Measurements from ENCODE around the gene CRYBG1. TPM values are rescaled to one million over a fixed set of nuclear protein-coding genes. Genes with fewer than 3 reads are reported as not detected.

Gene CRYBG1
- total and polyA plus RNA-seq, 5 donors from 2014 or later: 16.4 to 83.8 (median 19.6) TPM

- no peaks in the 10 kb centered on the region for H3K36me3 Mint-ChIP-seq
- H3K4me1 Mint-ChIP-seq: peaks cover 19 to 39% (median 25%) of the 10 kb centered on the region in 4 donors
- peak overlapping the region; percentile 76 for H3K4me3 ChIP-seq (ENCODE audit: low read depth, low read length)
- ATAC-seq (ENCODE audit: low read depth in 2 of 2): peak; percentile 32 to 36
- no peaks in the 10 kb centered on the region for H3K27me3 ChIP-seq (ENCODE audit: control insufficient read depth, insufficient read depth, low read length)
- H3K4me1 ChIP-seq (ENCODE audit: control insufficient read depth, insufficient read depth, low read length, poor library complexity, severe bottlenecking): peaks cover 46% of the 10 kb centered on the region
- H3K4me3 Mint-ChIP-seq: peak overlapping the region; percentile 94 to 96 (median 94)
- H3K27ac ChIP-seq (ENCODE audit: insufficient read depth, low read length, poor library complexity, severe bottlenecking): no peak overlapping the region
- H3K27me3 Mint-ChIP-seq: peaks cover 4% of the 10 kb centered on the region
- H3K36me3 ChIP-seq (ENCODE audit: control insufficient read depth, insufficient read depth, low read length): no peaks in the 10 kb centered on the region
- H3K9me3 Mint-ChIP-seq: no peaks in the 10 kb centered on the region
- peak overlapping the region; percentile 38 to 97 (median 76) for H3K27ac Mint-ChIP-seq
- DNase-seq: peak; percentile 67 to 84 (median 67)
- no peaks in the 10 kb centered on the region for H3K9me3 ChIP-seq (ENCODE audit: control insufficient read depth in 2 of 2, low read length in 2 of 2)
Observed at GRCh38 chr6:106510090-106510970, 149.8 kb downstream of the CRYBG1 start.

- Mint-ChIP-seq H3K27me3 (peaks cover 4% of the 10 kb centered on the region), H3K4me1 (peaks cover 21 to 49% (median 30%) of the 10 kb centered on the region in 4 donors), H3K36me3 (no peaks in the 10 kb centered on the region), H3K27ac (peak overlapping the region; percentile 76 to 97 (median 95)), H3K9me3 (no peaks in the 10 kb centered on the region), H3K4me3 (peak overlapping the region; percentile 94 to 96 (median 94))
- peak overlapping the region; percentile 97 for H3K27ac ChIP-seq (ENCODE audit: insufficient read depth, low read length, poor library complexity, severe bottlenecking)
- DNase-seq (peak in 2 of 3 donors; percentile 39 to 42), ATAC-seq (ENCODE audit: low read depth in 2 of 2) (peak; percentile 12 to 28)
- H3K27me3 ChIP-seq (ENCODE audit: control insufficient read depth, insufficient read depth, low read length): no peaks in the 10 kb centered on the region
- peaks cover 57% of the 10 kb centered on the region for H3K4me1 ChIP-seq (ENCODE audit: control insufficient read depth, insufficient read depth, low read length, poor library complexity, severe bottlenecking)
- peak overlapping the region; percentile 76 for H3K4me3 ChIP-seq (ENCODE audit: low read depth, low read length)
- H3K9me3 ChIP-seq (ENCODE audit: control insufficient read depth in 2 of 2, low read length in 2 of 2): no peaks in the 10 kb centered on the region
- no peaks in the 10 kb centered on the region for H3K36me3 ChIP-seq (ENCODE audit: control insufficient read depth, insufficient read depth, low read length)
Observed at GRCh38 chr6:106511288-106512047, 151.0 kb downstream of the CRYBG1 start.

- ATAC-seq (ENCODE audit: low read depth in 2 of 2) (peak; percentile 78), DNase-seq (peak; percentile 74 to 88 (median 84))
- Mint-ChIP-seq H3K4me1 (peaks cover 21 to 55% (median 35%) of the 10 kb centered on the region in 4 donors), H3K9me3 (no peaks in the 10 kb centered on the region), H3K27me3 (peaks cover 4% of the 10 kb centered on the region), H3K36me3 (no peaks in the 10 kb centered on the region), H3K27ac (peak overlapping the region; percentile 96 to 97 (median 97)), H3K4me3 (peak overlapping the region; percentile 94 to 98 (median 96))
- peaks cover 63% of the 10 kb centered on the region for H3K4me1 ChIP-seq (ENCODE audit: control insufficient read depth, insufficient read depth, low read length, poor library complexity, severe bottlenecking)
- peak overlapping the region; percentile 97 for H3K27ac ChIP-seq (ENCODE audit: insufficient read depth, low read length, poor library complexity, severe bottlenecking)
- no peaks in the 10 kb centered on the region for H3K9me3 ChIP-seq (ENCODE audit: control insufficient read depth in 2 of 2, low read length in 2 of 2)
- H3K27me3 ChIP-seq (ENCODE audit: control insufficient read depth, insufficient read depth, low read length): no peaks in the 10 kb centered on the region
- H3K36me3 ChIP-seq (ENCODE audit: control insufficient read depth, insufficient read depth, low read length): no peaks in the 10 kb centered on the region
- H3K4me3 ChIP-seq (ENCODE audit: low read depth, low read length): peak overlapping the region; percentile 93
Observed at GRCh38 chr6:106512048-106512967, 151.8 kb downstream of the CRYBG1 start.

- peaks cover 21 to 61% (median 40%) of the 10 kb centered on the region in 4 donors for H3K4me1 Mint-ChIP-seq
Observed at GRCh38 chr6:106512968-106513574, 152.6 kb downstream of the CRYBG1 start.

GRCh38 chr6:106513808-106514582 is 153.5 kb downstream of the CRYBG1 start:
- no peaks in the 10 kb centered on the region for H3K36me3 Mint-ChIP-seq
- peak overlapping the region; percentile 3 to 97 (median 97) for H3K27ac Mint-ChIP-seq
- H3K9me3 Mint-ChIP-seq: no peaks in the 10 kb centered on the region
- peaks cover 4% of the 10 kb centered on the region for H3K27me3 Mint-ChIP-seq
- H3K4me3 ChIP-seq (ENCODE audit: low read depth, low read length): peak overlapping the region; percentile 93
- peak overlapping the region; percentile 94 to 98 (median 96) for H3K4me3 Mint-ChIP-seq
- peaks cover 16 to 70% (median 43%) of the 10 kb centered on the region in 4 donors for H3K4me1 Mint-ChIP-seq
- no peaks in the 10 kb centered on the region for H3K27me3 ChIP-seq (ENCODE audit: control insufficient read depth, insufficient read depth, low read length)
- no peaks in the 10 kb centered on the region for H3K9me3 ChIP-seq (ENCODE audit: control insufficient read depth in 2 of 2, low read length in 2 of 2)
- DNase-seq: peak in 1 of 3 donors; percentile 50
- peaks cover 80% of the 10 kb centered on the region for H3K4me1 ChIP-seq (ENCODE audit: control insufficient read depth, insufficient read depth, low read length, poor library complexity, severe bottlenecking)
- no peak for ATAC-seq (ENCODE audit: low read depth in 2 of 2)
- H3K36me3 ChIP-seq (ENCODE audit: control insufficient read depth, insufficient read depth, low read length): no peaks in the 10 kb centered on the region
- H3K27ac ChIP-seq (ENCODE audit: insufficient read depth, low read length, poor library complexity, severe bottlenecking): peak overlapping the region; percentile 97

More at GRCh38 chr6:106512968-106513574, 152.6 kb downstream of the CRYBG1 start:
- Mint-ChIP-seq H3K27me3 (peaks cover 4% of the 10 kb centered on the region), H3K27ac (peak overlapping the region; percentile 96 to 97 (median 97)), H3K36me3 (no peaks in the 10 kb centered on the region), H3K4me3 (peak overlapping the region; percentile 94 to 98 (median 96)), H3K9me3 (no peaks in the 10 kb centered on the region)
- DNase-seq (peak in 2 of 3 donors; percentile 37 to 61), ATAC-seq (ENCODE audit: low read depth in 2 of 2) (no peak)
- peak overlapping the region; percentile 97 for H3K27ac ChIP-seq (ENCODE audit: insufficient read depth, low read length, poor library complexity, severe bottlenecking)
- no peaks in the 10 kb centered on the region for H3K27me3 ChIP-seq (ENCODE audit: control insufficient read depth, insufficient read depth, low read length)
- no peaks in the 10 kb centered on the region for H3K9me3 ChIP-seq (ENCODE audit: control insufficient read depth in 2 of 2, low read length in 2 of 2)
- H3K4me1 ChIP-seq (ENCODE audit: control insufficient read depth, insufficient read depth, low read length, poor library complexity, severe bottlenecking): peaks cover 70% of the 10 kb centered on the region
- H3K4me3 ChIP-seq (ENCODE audit: low read depth, low read length): peak overlapping the region; percentile 93
- H3K36me3 ChIP-seq (ENCODE audit: control insufficient read depth, insufficient read depth, low read length): no peaks in the 10 kb centered on the region

GRCh38 chr6:106514583-106514885 is 154.0 kb downstream of the CRYBG1 start:
- no peaks in the 10 kb centered on the region for H3K36me3 Mint-ChIP-seq
- peak overlapping the region; percentile 94 to 97 (median 97) for H3K27ac Mint-ChIP-seq
- peaks cover 21 to 75% (median 48%) of the 10 kb centered on the region in 4 donors for H3K4me1 Mint-ChIP-seq
- Histone ChIP-seq H3K36me3 (ENCODE audit: control insufficient read depth, insufficient read depth, low read length) (no peaks in the 10 kb centered on the region), H3K4me3 (ENCODE audit: low read depth, low read length) (peak overlapping the region; percentile 93), H3K9me3 (ENCODE audit: control insufficient read depth in 2 of 2, low read length in 2 of 2) (no peaks in the 10 kb centered on the region), H3K27me3 (ENCODE audit: control insufficient read depth, insufficient read depth, low read length) (no peaks in the 10 kb centered on the region), H3K27ac (ENCODE audit: insufficient read depth, low read length, poor library complexity, severe bottlenecking) (peak overlapping the region; percentile 97), H3K4me1 (ENCODE audit: control insufficient read depth, insufficient read depth, low read length, poor library complexity, severe bottlenecking) (peaks cover 85% of the 10 kb centered on the region)
- ATAC-seq (ENCODE audit: low read depth in 2 of 2) (no peak), DNase-seq (no peak)
- peaks cover 4% of the 10 kb centered on the region for H3K27me3 Mint-ChIP-seq
- H3K9me3 Mint-ChIP-seq: no peaks in the 10 kb centered on the region
- peak overlapping the region; percentile 94 to 98 (median 96) for H3K4me3 Mint-ChIP-seq

Data from CD4-positive, CD25-positive, alpha-beta regulatory T cell (primary cell).